GM19351 (cell line): ENCODE data around the gene NUDCD3.

Source experiments
- ATAC-seq: cut with Tn5 transposase; IDR thresholded peaks from one replicate; pipeline ENCODE4 v1.9.1; 2021; ENCODE audit warnings: mild to moderate bottlenecking, moderate library complexity; ENCODE audit not compliant: unreplicated experiment

NUDCD3 gene

DNA sequence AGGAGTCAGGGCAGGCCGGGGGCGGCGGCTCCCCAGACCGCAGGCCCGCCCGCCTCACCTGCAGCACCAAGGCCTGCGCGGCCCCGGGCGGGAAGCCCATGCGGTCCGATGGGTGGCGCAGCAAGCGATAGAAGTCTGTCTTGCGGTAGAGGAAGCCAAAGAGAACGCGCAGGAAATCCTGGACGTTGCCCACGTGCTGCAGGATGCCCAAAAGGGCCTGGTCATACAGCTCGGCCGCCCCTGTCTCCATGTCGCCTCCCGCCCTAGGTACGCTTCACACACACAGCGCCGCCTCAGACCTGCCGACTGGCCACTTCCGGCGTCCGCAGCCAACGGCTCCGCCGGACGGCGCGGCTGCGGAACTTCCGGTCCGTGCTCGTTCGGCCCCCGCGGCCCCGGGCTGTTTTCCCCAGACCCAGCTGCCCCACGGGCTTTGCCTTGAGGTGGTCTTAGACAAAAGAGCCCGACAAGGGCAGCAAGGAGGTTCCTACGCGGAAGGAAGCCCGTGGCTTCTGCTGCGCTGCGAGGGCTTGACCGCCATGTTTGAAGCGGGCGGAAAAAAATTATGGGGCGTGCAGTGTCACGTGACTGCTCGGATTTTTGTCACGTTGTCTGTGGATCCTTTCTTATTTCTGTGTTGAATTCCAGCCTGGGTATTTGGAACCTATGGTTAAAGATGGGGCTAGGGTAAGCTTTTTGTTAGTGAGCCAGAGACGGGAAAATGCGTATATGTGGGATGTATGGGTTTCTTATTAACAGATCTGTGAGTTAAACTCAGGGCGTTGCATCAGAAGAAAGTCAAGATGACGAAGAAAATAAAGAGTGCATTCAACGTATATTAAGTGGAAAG lies at the start of gene NUDCD3:
Gene NUDCD3, minus strand, starts transcription at position 308 of the 850 bp plus-strand sequence. Its CDS starts 58 bp downstream, at position 250.
- ATAC-seq, result peak; percentile 92

- ATAC-seq, result no peak
These were observed 49.4 kb upstream of the NUDCD3 start for GRCh38 chr7:44539669-44540506.

- ATAC-seq, result no peak
These were observed 48.6 kb upstream of the NUDCD3 start for GRCh38 chr7:44538798-44539668.

DNA sequence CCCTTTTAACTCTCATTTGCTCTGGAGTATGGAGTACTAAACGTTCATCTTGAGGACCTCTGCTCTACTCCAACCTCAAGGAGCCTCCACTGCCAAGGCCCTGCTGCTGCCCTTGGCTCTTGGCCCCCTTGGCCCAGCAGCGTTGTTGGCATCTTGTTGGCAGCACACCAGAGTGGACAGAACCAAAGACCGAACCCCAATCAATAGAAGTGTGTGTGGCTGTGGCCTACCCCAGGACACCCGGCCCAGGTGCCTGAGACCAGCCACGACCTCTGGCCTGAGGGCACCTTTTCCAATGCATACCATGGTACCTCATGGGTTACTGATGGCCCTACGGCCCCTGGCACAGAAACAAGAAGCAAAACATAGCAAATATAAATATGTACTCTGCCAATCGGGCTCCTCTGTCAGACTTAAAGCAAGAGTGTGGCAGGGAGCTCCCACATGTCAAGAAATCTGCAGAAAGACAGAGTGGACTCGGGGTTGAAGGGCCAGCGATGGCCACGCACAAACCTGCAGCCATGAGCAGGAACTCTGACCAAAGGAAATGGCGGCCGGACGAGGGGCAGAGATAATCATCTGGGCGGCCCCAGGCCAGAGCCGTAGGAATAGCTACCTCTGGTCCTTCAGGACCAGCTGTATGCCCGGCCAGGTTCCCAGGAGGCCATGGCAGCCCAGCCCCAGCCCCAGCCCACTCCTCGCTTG lies 47.8 kb upstream of the NUDCD3 start:
- ATAC-seq, result no peak

- ATAC-seq, result no peak
These were observed 47.0 kb upstream of the NUDCD3 start for GRCh38 chr7:44537442-44537841.

DNA sequence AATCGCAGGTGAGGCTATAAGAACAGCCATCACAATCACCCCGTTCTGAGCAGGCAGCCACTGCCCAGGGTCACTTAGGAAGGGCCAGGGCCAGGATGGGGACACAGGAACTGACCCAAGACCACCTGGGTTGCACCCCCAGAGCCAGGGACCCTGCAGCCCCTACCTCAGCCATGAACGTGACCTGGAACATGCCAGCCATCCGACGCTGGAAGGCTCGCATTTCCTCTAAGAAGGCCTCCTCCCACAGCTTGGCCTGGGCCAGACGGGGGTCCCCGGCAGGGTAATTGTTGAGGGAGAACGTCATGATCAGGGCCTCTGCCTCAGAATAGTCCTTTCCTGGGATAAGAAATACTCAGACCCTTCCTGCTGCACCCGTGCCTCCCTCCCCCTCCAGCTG lies 45.6 kb upstream of the NUDCD3 start:
- ATAC-seq, result no peak

DNA sequence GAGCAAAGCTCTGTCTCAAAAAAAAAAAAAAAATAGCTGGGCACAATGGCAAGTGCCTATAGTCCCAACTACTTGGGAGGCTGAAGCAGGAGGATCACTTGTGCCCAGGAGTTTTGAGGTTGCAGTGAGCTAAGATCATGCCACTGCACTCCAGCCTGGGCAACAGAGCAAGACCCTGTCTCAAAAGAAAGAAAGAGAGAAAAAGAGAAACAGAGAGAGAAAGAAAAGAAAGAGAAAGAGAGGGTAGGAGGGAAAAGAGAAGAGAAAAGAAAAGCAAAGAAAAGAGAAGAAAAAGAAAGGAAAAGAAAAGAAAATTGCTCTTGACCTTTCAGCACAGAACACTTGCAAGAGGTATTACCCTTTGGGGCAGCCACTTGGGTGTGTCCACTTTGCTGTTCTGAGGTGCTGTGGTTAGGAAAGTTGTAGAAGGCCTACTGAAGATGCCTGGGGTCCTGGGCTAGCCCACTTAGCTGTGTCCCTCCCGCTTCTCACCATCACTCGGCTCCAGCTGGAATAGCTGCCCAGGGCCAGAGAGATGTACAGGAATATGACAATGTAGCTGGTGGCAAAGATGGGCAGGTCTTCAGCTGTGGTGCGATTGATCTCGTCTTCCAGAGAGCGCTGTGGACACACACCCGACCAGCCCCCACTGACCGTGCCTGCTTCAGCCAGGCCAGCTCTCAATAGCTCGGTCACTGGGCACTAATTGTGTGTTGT lies 45.0 kb upstream of the NUDCD3 start:
- ATAC-seq, result no peak

- peak; percentile 70 for ATAC-seq
These were observed 44.0 kb upstream of the NUDCD3 start for GRCh38 chr7:44534501-44534900.

GRCh38 chr7:44534087-44534486 lies 43.6 kb upstream of the NUDCD3 start:
- ATAC-seq, result no peak

- no peak for ATAC-seq
These were observed 43.0 kb upstream of the NUDCD3 start for GRCh38 chr7:44533301-44534055.

GRCh38 chr7:44531421-44532380 lies 41.2 kb upstream of the NUDCD3 start:
- ATAC-seq, result no peak

DNA sequence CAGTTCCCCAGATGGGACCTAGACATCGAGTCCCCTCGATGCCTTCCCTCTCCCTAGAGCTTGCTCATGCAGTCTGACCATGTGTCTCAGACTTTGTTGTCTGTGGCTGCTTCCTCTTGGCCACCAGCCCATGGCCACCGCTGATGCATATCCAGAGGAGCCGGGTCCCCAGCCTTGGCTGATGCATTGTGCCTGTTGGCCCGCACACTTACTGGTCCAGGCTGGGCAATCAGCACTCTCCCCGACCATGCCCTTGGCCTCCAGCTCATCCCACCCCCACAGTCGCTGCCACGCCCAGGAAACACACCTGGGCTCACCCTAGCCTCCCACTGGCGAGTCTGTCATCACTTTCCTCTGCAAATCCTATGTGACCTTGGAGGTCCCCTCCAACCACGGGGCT lies 40.5 kb upstream of the NUDCD3 start:
- no peak for ATAC-seq

GRCh38 chr7:44524811-44525388 lies 34.4 kb upstream of the NUDCD3 start:
- no peak for ATAC-seq

DNA sequence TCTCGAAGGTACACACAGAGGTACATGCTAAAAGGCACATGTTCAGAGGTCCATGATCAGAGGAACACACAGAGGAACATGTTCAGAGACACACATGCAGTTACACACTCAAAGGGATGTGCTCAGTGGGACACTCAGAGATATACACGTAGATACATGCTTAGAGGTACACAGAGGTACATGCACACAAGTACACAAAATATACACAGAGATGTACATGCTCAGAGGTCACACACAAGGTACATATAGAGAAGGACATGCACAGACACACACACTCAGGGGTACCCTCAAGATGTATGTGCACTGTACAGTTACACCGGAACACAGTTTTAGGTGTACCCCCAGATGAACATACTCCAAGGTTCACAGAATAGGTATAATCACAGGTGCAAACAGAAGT lies 31.9 kb upstream of the NUDCD3 start:
- no peak for ATAC-seq

- ATAC-seq, result no peak
These were observed 31.1 kb upstream of the NUDCD3 start for GRCh38 chr7:44521347-44522095.

DNA sequence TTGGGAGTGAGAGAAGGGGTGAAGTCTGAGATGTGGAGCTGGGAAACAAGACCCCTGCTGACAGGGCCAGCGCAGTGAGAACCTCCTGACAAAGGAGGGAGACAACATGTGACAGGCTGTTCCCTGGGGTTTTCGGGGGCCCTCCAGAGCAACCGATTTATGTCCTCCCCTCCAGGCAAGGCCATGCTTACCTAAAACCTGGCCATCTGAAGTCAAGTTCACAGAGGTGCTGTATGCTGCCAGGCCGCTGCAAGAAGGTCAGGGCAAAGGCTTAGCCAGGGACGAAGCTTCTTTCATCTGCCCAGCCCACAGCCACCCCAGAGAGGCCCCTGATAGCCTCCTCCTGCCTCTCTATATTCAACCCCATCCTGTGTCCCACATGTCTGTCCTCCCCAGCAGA lies 30.1 kb upstream of the NUDCD3 start:
- no peak for ATAC-seq

DNA sequence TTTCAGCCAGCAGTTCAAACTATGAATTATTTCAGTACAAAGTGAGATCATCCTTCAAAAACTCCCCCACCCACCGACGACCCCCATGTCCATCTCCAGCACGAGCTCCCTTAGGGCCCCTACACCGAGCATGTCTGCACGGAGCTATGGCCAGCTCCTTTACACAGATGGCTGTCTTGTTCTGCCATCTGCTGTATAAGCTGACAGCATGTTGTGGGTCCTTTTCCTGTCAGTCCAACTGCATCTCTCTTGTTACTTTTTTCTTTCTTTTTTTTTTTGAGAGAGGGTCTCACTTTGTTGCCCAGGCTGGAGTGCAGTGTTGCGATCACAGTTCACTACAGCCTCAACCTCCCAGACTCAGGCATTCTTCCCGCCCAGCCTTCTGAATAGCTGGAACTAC lies 29.1 kb upstream of the NUDCD3 start:
- no peak for ATAC-seq
